Muscle of arm (tissue), 12 donors: Measurements from ENCODE around the gene IQGAP2. TPM values are rescaled to one million over a fixed set of nuclear protein-coding genes. Genes with fewer than 3 reads are reported as not detected.

Experiments used
- DNase-seq: peaks from one replicate; pipeline ENCODE4 v3.0.0-alpha.2; 2013
- polyA plus RNA-seq, 12 donors: library from polyadenylated mRNA; unstranded; fragments of 120-200 nt; gene quantifications; one replicate each; pipeline ENCODE4 v1.2.1, GENCODE V29; 2013; ENCODE audit not compliant: insufficient read length in 12 of 12

IQGAP2 gene
- polyA plus RNA-seq, 12 donors: 7.7 to 38.7 (median 13.0) TPM; not detected in 1

- DNase-seq: no peak
These were observed 18.9 kb upstream of the IQGAP2 start for GRCh38 chr5:76384189-76384588.

- no peak for DNase-seq
These were observed 18.4 kb upstream of the IQGAP2 start for GRCh38 chr5:76384705-76385104.

- no peak for DNase-seq
These were observed 17.5 kb upstream of the IQGAP2 start for GRCh38 chr5:76385540-76385939.

GRCh38 chr5:76386360-76386759 lies 16.7 kb upstream of the IQGAP2 start:
- DNase-seq: no peak

- no peak for DNase-seq
These were observed 14.8 kb upstream of the IQGAP2 start for GRCh38 chr5:76388236-76388635.

- no peak for DNase-seq
These were observed 14.1 kb upstream of the IQGAP2 start for GRCh38 chr5:76388791-76389512.

- DNase-seq: no peak
These were observed 13.5 kb upstream of the IQGAP2 start for GRCh38 chr5:76389513-76390154.

- no peak for DNase-seq
These were observed 12.1 kb upstream of the IQGAP2 start for GRCh38 chr5:76391014-76391413.

- DNase-seq: no peak
These were observed 9.9 kb upstream of the IQGAP2 start for GRCh38 chr5:76393035-76393680.

GRCh38 chr5:76397200-76397599 lies 5.9 kb upstream of the IQGAP2 start:
- no peak for DNase-seq

GRCh38 chr5:76399268-76399667 lies 3.8 kb upstream of the IQGAP2 start:
- no peak for DNase-seq

- DNase-seq: no peak
These were observed 2.6 kb upstream of the IQGAP2 start for GRCh38 chr5:76400466-76400865.

GRCh38 chr5:76401801-76402250 lies 1.3 kb upstream of the IQGAP2 start:
- DNase-seq: no peak

- no peak for DNase-seq
These were observed 717 bp upstream of the IQGAP2 start for GRCh38 chr5:76402251-76402885.

- DNase-seq: no peak
These were observed 709 bp downstream of the IQGAP2 start for GRCh38 chr5:76403766-76404222.

GRCh38 chr5:76404223-76405211 lies 1.4 kb downstream of the IQGAP2 start:
- no peak for DNase-seq

- no peak for DNase-seq
These were observed 2.9 kb downstream of the IQGAP2 start for GRCh38 chr5:76406014-76406413.

- DNase-seq: no peak
These were observed 3.6 kb downstream of the IQGAP2 start for GRCh38 chr5:76406673-76407072.

GRCh38 chr5:76408104-76408654 lies 5.1 kb downstream of the IQGAP2 start:
- no peak for DNase-seq

- no peak for DNase-seq
These were observed 9.4 kb downstream of the IQGAP2 start for GRCh38 chr5:76412511-76412910.

GRCh38 chr5:76413746-76414145 lies 10.7 kb downstream of the IQGAP2 start:
- no peak for DNase-seq
